ENCODE data around the gene PLEKHM3.
A peak's percentile ranks its signal among the peaks of the same experiment; 100 is the strongest.

Gene PLEKHM3

DNA sequence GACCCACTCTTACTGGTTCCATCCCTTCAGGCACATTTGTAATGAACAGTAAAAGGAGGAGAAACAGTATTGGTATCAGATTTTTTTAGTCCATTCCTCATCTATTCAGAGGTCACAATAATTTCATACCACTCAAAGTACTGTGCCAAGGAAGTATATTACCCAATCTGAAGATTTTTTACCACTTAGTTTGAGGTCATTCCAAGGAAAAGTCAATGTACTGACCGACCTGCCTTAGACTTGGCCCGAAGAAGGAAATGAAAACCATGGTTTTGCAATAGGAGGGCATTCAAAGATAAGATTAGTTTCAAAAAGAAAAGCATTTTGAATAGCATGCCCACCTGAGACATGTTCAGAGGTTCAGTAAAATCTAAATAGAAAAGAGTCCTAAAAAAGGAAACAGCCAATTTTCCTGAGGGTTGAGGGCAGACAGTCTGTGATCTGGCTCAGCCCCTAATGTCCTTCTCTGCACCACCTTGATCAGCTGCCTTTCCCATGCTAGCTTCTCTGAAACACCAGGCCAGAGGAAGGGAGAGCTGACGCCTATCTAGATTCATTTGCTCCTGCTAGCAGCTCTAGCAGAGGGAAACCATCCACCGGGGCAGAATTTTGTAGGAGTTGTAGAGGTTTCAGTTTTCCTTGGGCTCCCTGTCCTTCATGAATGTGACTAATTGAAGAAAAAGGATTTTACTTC, 148.3 kb downstream of the PLEKHM3 start:
- Histone ChIP-seq H3K27me3 (replicated peaks; ENCODE audit: control insufficient read depth, insufficient read depth, low read length) (no peaks in the 10 kb centered on the region), H3K4me3 (replicated peaks; ENCODE audit: low read depth, low read length) (no peak overlapping the region), H3K36me3 (ENCODE audit: control insufficient read depth, insufficient read depth, low read length) (no peaks in the 10 kb centered on the region)
- TF ChIP-seq, protein P1, sequence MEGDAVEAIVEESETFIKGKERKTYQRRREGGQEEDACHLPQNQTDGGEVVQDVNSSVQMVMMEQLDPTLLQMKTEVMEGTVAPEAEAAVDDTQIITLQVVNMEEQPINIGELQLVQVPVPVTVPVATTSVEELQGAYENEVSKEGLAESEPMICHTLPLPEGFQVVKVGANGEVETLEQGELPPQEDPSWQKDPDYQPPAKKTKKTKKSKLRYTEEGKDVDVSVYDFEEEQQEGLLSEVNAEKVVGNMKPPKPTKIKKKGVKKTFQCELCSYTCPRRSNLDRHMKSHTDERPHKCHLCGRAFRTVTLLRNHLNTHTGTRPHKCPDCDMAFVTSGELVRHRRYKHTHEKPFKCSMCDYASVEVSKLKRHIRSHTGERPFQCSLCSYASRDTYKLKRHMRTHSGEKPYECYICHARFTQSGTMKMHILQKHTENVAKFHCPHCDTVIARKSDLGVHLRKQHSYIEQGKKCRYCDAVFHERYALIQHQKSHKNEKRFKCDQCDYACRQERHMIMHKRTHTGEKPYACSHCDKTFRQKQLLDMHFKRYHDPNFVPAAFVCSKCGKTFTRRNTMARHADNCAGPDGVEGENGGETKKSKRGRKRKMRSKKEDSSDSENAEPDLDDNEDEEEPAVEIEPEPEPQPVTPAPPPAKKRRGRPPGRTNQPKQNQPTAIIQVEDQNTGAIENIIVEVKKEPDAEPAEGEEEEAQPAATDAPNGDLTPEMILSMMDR (IDR thresholded peaks at IDR 0.05; ENCODE audit: insufficient read depth, low read length, poor library complexity, severe bottlenecking): no peak
- no peak for DNase-seq (ENCODE audit: extremely low read depth, insufficient read length)

DNA sequence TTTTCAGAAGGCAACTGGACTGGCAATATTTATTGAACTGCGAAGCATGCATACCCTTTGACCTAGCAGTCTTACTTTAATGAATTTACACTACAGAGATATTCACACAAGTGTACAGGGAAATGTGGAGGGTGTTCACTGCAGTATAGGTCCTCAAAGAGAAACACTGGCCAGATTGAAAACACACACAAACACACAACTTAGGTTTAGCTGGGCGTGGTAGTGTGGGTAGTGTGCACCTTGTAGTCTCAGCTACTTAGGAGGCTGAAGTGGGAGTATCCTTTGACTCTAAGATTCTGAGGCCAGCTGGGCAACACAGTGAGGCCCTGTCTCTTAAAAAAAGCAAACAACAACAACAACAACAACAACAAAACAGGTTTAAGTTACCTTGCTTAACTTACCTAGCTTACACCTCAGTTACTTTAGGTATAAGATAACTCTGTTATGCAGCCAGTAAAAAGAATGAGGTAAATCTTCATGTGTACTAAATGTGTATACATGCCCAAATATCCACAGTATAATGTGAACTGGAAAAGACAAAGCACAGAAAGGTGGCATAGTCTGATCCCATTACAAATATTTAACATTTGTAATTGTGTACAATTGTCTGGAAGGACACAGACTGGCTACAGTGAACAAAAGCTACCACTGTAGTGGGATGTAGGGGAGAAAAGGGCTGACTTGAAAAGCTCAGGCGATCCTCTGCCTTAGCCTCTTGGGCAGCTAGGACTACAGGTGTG, 149.7 kb downstream of the PLEKHM3 start:
- H3K27me3 ChIP-seq (replicated peaks; ENCODE audit: control insufficient read depth, insufficient read depth, low read length): no peaks in the 10 kb centered on the region
- no peak for DNase-seq (ENCODE audit: extremely low read depth, insufficient read length)
- H3K4me3 ChIP-seq (replicated peaks; ENCODE audit: low read depth, low read length): no peak overlapping the region
- no peaks in the 10 kb centered on the region for H3K36me3 ChIP-seq (ENCODE audit: control insufficient read depth, insufficient read depth, low read length)
- TF ChIP-seq, protein P1 (IDR thresholded peaks at IDR 0.05; ENCODE audit: insufficient read depth, low read length, poor library complexity, severe bottlenecking): no peak

DNA sequence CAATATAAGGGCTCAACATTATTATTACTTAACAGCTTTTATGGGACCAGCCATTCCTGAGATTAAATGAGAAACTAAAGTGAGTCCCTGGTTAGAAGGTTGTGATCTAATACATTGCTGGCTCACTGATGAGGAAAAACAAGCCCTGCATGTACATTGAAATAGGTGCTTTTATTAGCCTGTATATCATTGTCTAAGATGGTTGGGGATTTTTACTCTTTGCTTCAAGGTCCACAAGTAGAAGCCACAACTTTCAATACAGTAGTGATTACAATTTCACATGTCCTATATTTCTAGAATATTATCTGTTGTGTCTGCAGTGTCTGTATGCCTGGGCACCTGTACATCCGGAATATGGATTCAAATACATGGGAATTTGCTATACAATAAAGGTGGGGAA, 151.5 kb downstream of the PLEKHM3 start:
- Histone ChIP-seq H3K27me3 (replicated peaks; ENCODE audit: control insufficient read depth, insufficient read depth, low read length) (no peaks in the 10 kb centered on the region), H3K4me3 (replicated peaks; ENCODE audit: low read depth, low read length) (no peak overlapping the region), H3K36me3 (ENCODE audit: control insufficient read depth, insufficient read depth, low read length) (no peaks in the 10 kb centered on the region)
- TF ChIP-seq, protein P1 (IDR thresholded peaks at IDR 0.05; ENCODE audit: insufficient read depth, low read length, poor library complexity, severe bottlenecking): no peak
- DNase-seq (ENCODE audit: extremely low read depth, insufficient read length): peak; percentile 6

DNA sequence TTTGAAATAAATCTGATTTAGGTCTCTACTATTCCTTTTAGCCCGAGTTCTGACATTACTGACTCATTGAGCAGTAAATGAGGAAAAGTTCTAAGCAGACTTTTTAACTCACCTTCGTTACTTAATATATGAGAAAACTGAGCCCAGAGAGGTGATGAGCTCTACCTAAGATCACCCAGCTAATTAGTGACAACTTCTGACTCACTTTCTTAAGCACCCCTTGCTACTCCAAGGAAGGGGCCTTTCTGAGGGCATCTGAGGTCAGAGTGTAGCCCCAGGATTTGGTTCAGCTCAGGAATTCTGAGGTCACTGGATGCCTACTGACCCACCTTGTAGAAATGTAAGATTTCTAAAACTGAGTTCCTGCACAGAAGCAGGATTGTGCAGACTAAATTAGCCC, 153.4 kb downstream of the PLEKHM3 start:
- DNase-seq (ENCODE audit: extremely low read depth, insufficient read length): no peak
- no peaks in the 10 kb centered on the region for H3K36me3 ChIP-seq (ENCODE audit: control insufficient read depth, insufficient read depth, low read length)
- no peak overlapping the region for H3K4me3 ChIP-seq (replicated peaks; ENCODE audit: low read depth, low read length)
- TF ChIP-seq, protein P1 (IDR thresholded peaks at IDR 0.05; ENCODE audit: insufficient read depth, low read length, poor library complexity, severe bottlenecking): no peak
- H3K27me3 ChIP-seq (replicated peaks; ENCODE audit: control insufficient read depth, insufficient read depth, low read length): no peaks in the 10 kb centered on the region

DNA sequence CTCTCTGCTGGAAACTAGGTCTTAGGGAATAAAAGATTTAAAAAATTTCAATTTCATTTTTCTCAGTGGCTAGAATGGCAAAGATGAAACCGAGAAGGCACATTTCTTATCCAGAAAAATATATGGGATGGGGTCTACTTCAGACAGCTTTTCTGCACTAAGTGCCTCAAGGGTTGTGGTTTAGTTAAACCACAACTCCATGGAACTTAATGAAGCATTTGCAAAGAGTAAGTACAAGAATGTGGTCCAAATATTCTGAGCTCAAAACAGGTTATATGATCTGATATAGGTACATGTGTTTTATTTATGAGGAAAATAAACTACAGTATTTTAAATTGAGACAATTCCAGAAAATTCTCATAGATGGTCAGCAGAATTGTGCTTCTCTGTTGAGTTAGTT, 153.8 kb downstream of the PLEKHM3 start:
- TF ChIP-seq, protein P1 (IDR thresholded peaks at IDR 0.05; ENCODE audit: insufficient read depth, low read length, poor library complexity, severe bottlenecking): no peak
- H3K27me3 ChIP-seq (replicated peaks; ENCODE audit: control insufficient read depth, insufficient read depth, low read length): no peaks in the 10 kb centered on the region
- no peaks in the 10 kb centered on the region for H3K36me3 ChIP-seq (ENCODE audit: control insufficient read depth, insufficient read depth, low read length)
- no peak for DNase-seq (ENCODE audit: extremely low read depth, insufficient read length)
- no peak overlapping the region for H3K4me3 ChIP-seq (replicated peaks; ENCODE audit: low read depth, low read length)

All from GM06990 (cell line).